ENCODE results near the gene TUBG2. TPM values are rescaled to one million over a fixed set of nuclear protein-coding genes. Genes with fewer than 3 reads are reported as not detected.
"Not testable (repeated sequence)": the region's sequence is repeated elsewhere in the genome, so short reads cannot be mapped to it uniquely, and the experiment has no call there.

TUBG2 gene
- total RNA-seq (2021; ENCODE audit: unreplicated experiment) (20.9 TPM), Bru-seq, nascent RNA (percentile 78 among the genes with signal in this experiment), BruChase-seq, experiment 1, labeled RNA remaining after a 6-hour chase (percentile 84 among the genes with signal in this experiment), BruChase-seq, experiment 2, labeled RNA remaining after a 2-hour chase (percentile 86 among the genes with signal in this experiment)
- polyA plus RNA-seq (2012) = 23.7 and 24.1 TPM in 2 replicates
- long read RNA-seq, transcript TUBG2-201 (11 exons, 1,761 nt) = major isoform, 5 of 31 reads
- long read RNA-seq, partial matches to known transcripts = 19 of 31 reads
- long read RNA-seq, other reads (novel, unspliced or antisense) = 7 of 31 reads

GRCh38 chr17:42659079-42659931 is at the start of gene TUBG2:
Gene TUBG2, plus strand, starts transcription at chr17:42659284. Its CDS starts 220 bp downstream, at chr17:42659504.
- Histone ChIP-seq H3K36me3 (ENCODE audit: control insufficient read depth in 1 of 2, insufficient read depth in 2 of 2, low read length in 2 of 2) (peaks cover 0 to 3% of the 10 kb centered on the region in 2 experiments; a peak in 1 of 4 replicates), H3K9me2 (ENCODE audit: insufficient read depth) (no peaks in the 10 kb centered on the region), H3K4me3 (replicated peaks in 1 of 2; ENCODE audit: low read depth in 1 of 2, low read length in 2 of 2) (peak within 1 kb of the TSS; percentile 74 to 76), H3K79me2 (ENCODE audit: insufficient read depth, low read length) (no peaks in the 10 kb centered on the region), H2AFZ (ENCODE audit: low read depth, low read length, poor library complexity, severe bottlenecking) (no peak within 1 kb of the TSS), H3K27me3 (ENCODE audit: insufficient read depth, low read length) (no peaks in the 10 kb centered on the region), H4K20me1 (ENCODE audit: insufficient read depth) (no peaks in the 10 kb centered on the region), H3K9me3 (ENCODE audit: control insufficient read depth in 1 of 2, insufficient read depth in 1 of 2, low read depth in 1 of 2, low read length in 2 of 2) (no peaks in the 10 kb centered on the region; a peak in 1 of 4 replicates), H3K4me2 (ENCODE audit: low read length) (peak within 1 kb of the TSS; percentile 96), H3K9ac (ENCODE audit: low read length) (peak within 1 kb of the TSS; percentile 71), H3K4me1 (ENCODE audit: control insufficient read depth in 1 of 2, insufficient read depth in 2 of 2, low read length in 2 of 2) (peaks cover 20 to 43% of the 10 kb centered on the region in 2 experiments), H3K27ac (ENCODE audit: low read depth, low read length) (peak within 1 kb of the TSS; percentile 92)
- BruUV-seq (replicated peaks) = no TSS peak
- ChIA-PET RAD21 (ENCODE audit: low non-redundant PET in 1 of 2, low total read pairs in 2 of 2, uncharacterized antibody in 2 of 2, unreplicated experiment in 2 of 2) (interaction anchor here in 1 of 2 experiments (1.2 kb wide), 1 partner anchor 9 kb away, joined by 3 read pairs; no protein-coding TSS in a partner anchor), CTCF (interaction anchor here (1.0 to 2.5 kb wide), 8 partner anchors 14 to 111 kb away, joined by 3 to 9 read pairs (median 4); partner anchors contain the start of genes PLEKHH3, RETREG3 and TUBG1), POLR2A (interaction anchor here (1.0 to 2.7 kb wide), 4 partner anchors 9 to 36 kb away, joined by 3 to 7 read pairs (median 4); partner anchors contain the start of gene PLEKHH3)
- ATAC-seq (peak; percentile 86), DNase-seq (ENCODE audit: low read depth, low spot score) (peak; percentile 80)
- intact Hi-C loops (cut with micrococcal nuclease) = loop anchor here (5.0 kb wide), 1 partner anchor 37 kb away; no protein-coding TSS in a partner anchor
- TF ChIP-seq ZBTB33 (IDR thresholded peaks at IDR 0.05; ENCODE audit: extremely low read depth, insufficient replicate concordance, low read length) (no peak), POLR2AphosphoS5 (IDR thresholded peaks at IDR 0.05; ENCODE audit: low read depth, low read length) (peak; percentile 89), YY1 (IDR thresholded peaks at IDR 0.05; ENCODE audit: extremely low read depth, insufficient replicate concordance, low read depth, low read length) (peak; percentile 84), CEBPB (IDR thresholded peaks at IDR 0.05; ENCODE audit: low read depth) (no peak), SIN3A (IDR thresholded peaks at IDR 0.05; ENCODE audit: low read depth) (0 out of 2 replicates have a peak, but pooled peaks have one; percentile 29), POLR2A (IDR thresholded peaks at IDR 0.05; ENCODE audit: borderline replicate concordance, extremely low read depth, insufficient read depth, insufficient read length) (peak; percentile 94), ZFX (IDR thresholded peaks at IDR 0.05) (peak; percentile 74; the same call in 1 of the 2 replicates)
- TF ChIP-seq, protein P1, sequence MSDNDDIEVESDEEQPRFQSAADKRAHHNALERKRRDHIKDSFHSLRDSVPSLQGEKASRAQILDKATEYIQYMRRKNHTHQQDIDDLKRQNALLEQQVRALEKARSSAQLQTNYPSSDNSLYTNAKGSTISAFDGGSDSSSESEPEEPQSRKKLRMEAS (IDR thresholded peaks at IDR 0.05) = 0 out of 2 replicates have a peak, but pooled peaks have one; percentile 19

- BruUV-seq (replicated peaks) = TSS peak; percentile 76
- H2AFZ ChIP-seq (ENCODE audit: low read depth, low read length, poor library complexity, severe bottlenecking); DNase-seq (ENCODE audit: low read depth, low spot score); H3K27me3 ChIP-seq (ENCODE audit: insufficient read depth, low read length); H4K20me1 ChIP-seq (ENCODE audit: insufficient read depth); H3K9me2 ChIP-seq (ENCODE audit: insufficient read depth); H3K9me3 ChIP-seq (ENCODE audit: control insufficient read depth in 1 of 2, insufficient read depth in 1 of 2, low read depth in 1 of 2, low read length in 2 of 2): not testable (repeated sequence)
- ChIA-PET RAD21 (ENCODE audit: low non-redundant PET in 1 of 2, low total read pairs in 2 of 2, uncharacterized antibody in 2 of 2, unreplicated experiment in 2 of 2) (interaction anchor here (0.8 to 1.0 kb wide), 5 partner anchors 14 to 154 kb away, joined by 3 to 6 read pairs (median 3); partner anchors contain the start of gene PSMC3IP (in 1 of the 2)), CTCF (interaction anchor here (1.0 to 3.1 kb wide), 6 partner anchors 9 to 69 kb away, joined by 3 to 17 read pairs (median 8); partner anchors contain the start of gene TUBG2), POLR2A (interaction anchor here (0.8 to 2.2 kb wide), 6 partner anchors 8 to 68 kb away, joined by 3 to 16 read pairs (median 4); partner anchors contain the start of gene PLEKHH3)
- Histone ChIP-seq H3K79me2 (ENCODE audit: insufficient read depth, low read length) (peaks cover 62% of the 10 kb centered on the region), H3K9ac (ENCODE audit: low read length) (peak overlapping the region; percentile 96), H3K27ac (ENCODE audit: low read depth, low read length) (peak overlapping the region; percentile 82), H3K4me1 (ENCODE audit: control insufficient read depth in 1 of 2, insufficient read depth in 2 of 2, low read length in 2 of 2) (peaks cover 0 to 12% of the 10 kb centered on the region in 2 experiments; a peak in 3 of 4 replicates), H3K4me2 (ENCODE audit: low read length) (peak overlapping the region; percentile 83), H3K4me3 (replicated peaks in 1 of 2; ENCODE audit: low read depth in 1 of 2, low read length in 2 of 2) (peak overlapping the region; percentile 76 to 85), H3K36me3 (ENCODE audit: control insufficient read depth in 1 of 2, insufficient read depth in 2 of 2, low read length in 2 of 2) (peaks cover 29 to 33% of the 10 kb centered on the region in 2 experiments; a peak in 3 of 4 replicates)
- ATAC-seq = peak; percentile 45
- intact Hi-C loops (cut with micrococcal nuclease) = loop anchor here (2.0 kb wide), 1 partner anchor 69 kb away; no protein-coding TSS in a partner anchor
These were observed 49.0 kb upstream of the TUBG2 start for GRCh38 chr17:42609814-42610801.
